GM18951 (cell line): ENCODE measurements around the gene SMIM8.

Experiments used
- POLR2A ChIP-seq: IDR thresholded peaks from 4 replicates; pipeline ENCODE4 v1.6.1; 2011; ENCODE audit warnings: mild to moderate bottlenecking; ENCODE audit not compliant: insufficient read length, insufficient read depth; ENCODE audit errors: extremely low read depth
- in situ Hi-C: fragments of 300-500 bp; cut with MboI; formaldehyde crosslinking; loops from one replicate; pipeline ENCODE4 v1.12.0; 2022; ENCODE audit warnings: low sequenced_read_pairs, mixed read lengths, inconsistent platforms; ENCODE audit not compliant: unreplicated experiment

SMIM8 gene

GRCh38 chr6:87349896-87350295 lies 27.5 kb downstream of the SMIM8 start:
- in situ Hi-C loops: no loop called here
- no peak for TF ChIP-seq POLR2A

GRCh38 chr6:87350516-87350915 lies 28.1 kb downstream of the SMIM8 start:
- TF ChIP-seq POLR2A: no peak
- in situ Hi-C loops: no loop called here

GRCh38 chr6:87351583-87351982 lies 29.2 kb downstream of the SMIM8 start:
- TF ChIP-seq POLR2A: no peak
- in situ Hi-C loops: no loop called here

DNA sequence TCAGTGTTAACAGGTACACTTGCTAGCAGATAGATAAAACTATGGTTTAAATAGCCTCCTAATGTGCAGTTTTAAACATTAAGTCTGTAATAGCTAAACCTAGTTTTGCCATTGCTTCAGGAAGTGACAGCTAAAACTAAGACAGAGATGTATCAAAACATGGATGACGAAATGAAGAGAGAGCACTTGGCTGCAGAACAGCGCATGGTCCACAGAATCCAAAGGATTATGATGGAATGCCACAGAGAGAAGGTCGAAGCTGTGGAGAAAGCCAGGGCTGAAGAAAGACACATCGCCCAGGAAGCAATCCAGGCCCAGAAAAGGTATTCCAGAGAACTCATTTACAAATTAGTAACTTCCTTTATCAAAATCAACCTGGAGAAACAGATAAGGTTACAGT lies 33.8 kb downstream of the SMIM8 start:
- in situ Hi-C loops: no loop called here
- no peak for TF ChIP-seq POLR2A

GRCh38 chr6:87357479-87358196 lies 35.2 kb downstream of the SMIM8 start:
- in situ Hi-C loops: no loop called here
- no peak for TF ChIP-seq POLR2A

GRCh38 chr6:87364602-87365252 lies 42.3 kb downstream of the SMIM8 start:
- in situ Hi-C loops: no loop called here

DNA sequence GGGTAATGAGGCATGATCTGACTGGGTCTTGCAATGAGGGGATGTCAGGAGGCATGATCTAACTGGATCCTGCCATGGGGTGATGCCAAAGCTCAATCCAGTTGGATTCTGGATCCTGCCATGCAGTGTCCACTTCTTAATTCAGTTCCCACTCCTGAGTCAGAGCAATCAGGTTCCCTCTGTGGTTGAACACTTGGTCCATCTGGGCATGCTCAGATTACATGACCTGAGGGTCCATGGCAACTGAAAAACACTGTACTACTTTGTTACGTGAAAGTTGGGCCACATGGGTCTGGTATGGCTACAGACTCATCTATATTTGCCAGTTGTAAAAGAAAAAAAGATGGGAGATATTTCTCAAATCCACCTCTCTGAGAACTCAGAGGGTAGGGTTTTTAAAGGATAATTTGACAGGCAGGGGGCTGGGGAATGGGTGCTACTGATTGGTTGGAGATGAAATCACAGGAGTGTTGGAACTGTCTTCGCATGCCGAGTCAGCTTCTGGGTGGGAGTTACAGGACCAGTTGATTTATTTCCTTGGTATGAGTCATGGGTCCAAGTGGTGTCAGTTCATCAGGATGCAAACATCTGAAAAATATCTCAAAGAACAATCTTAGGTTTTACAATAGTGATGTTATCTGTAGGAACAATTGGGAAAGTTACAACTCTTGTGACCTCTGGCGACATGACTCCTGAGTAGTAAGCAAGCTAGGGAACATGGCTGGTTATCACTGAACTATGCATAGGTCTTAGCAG lies 43.9 kb downstream of the SMIM8 start:
- no peak for TF ChIP-seq POLR2A
- in situ Hi-C loops: no loop called here

More at GRCh38 chr6:87364602-87365252, 42.3 kb downstream of the SMIM8 start:
- no peak for TF ChIP-seq POLR2A

- TF ChIP-seq POLR2A: no peak
- in situ Hi-C loops: no loop called here
These were observed 44.5 kb downstream of the SMIM8 start for GRCh38 chr6:87366899-87367298.

GRCh38 chr6:87373377-87373776 lies 51.0 kb downstream of the SMIM8 start:
- in situ Hi-C loops: no loop called here
- TF ChIP-seq POLR2A: no peak

GRCh38 chr6:87375315-87375714 lies 52.9 kb downstream of the SMIM8 start:
- no peak for TF ChIP-seq POLR2A
- in situ Hi-C loops: loop anchor here (25.0 kb wide), 1 partner anchor 1487 kb away; no protein-coding TSS in a partner anchor

DNA sequence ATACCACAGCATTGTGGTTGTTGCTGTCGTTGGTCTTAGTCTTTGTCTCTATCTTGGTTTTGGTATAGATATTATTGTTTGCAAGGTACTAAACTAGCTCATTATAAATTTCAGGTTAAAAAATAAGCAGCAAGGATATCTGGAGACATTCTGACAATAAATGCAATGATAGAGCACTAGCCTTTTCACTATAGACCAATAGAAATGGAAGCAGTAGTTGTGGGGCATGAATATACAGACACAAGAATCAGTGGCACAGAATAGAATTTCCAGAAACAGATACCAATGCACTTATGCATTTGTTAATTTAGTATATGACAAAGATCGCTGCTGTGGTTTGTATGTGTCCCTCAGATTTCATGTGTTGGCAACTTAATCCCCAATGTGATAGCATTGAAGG lies 54.3 kb downstream of the SMIM8 start:
- TF ChIP-seq POLR2A: no peak
- in situ Hi-C loops: loop anchor here (25.0 kb wide), 1 partner anchor 1486 kb away; no protein-coding TSS in a partner anchor

DNA sequence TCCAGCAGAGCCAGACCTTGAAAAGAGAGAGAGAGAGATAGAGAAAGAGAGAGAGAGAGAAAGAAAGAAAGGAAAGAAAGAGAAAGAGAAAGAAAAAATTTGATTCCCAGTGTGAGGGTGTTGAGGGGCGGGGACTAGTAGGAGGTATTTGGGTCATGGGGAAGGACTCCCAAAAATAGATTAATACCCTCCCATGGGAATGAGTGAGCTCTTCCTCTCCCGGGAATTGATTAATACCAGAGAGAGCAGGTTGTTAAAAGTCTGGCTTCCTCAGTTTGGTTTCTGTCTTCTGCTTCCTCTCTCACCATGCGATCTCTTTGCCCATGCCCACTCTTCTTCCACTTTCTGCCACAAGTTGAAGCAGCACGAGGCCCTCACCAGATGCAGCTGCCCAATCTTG lies 56.6 kb downstream of the SMIM8 start:
- TF ChIP-seq POLR2A: no peak
- in situ Hi-C loops: loop anchor here (25.0 kb wide), 1 partner anchor 1483 kb away; no protein-coding TSS in a partner anchor

GRCh38 chr6:87382861-87383260 lies 60.5 kb downstream of the SMIM8 start:
- in situ Hi-C loops: loop anchor here (25.0 kb wide), 1 partner anchor 1479 kb away; no protein-coding TSS in a partner anchor

More at GRCh38 chr6:87382861-87383260, 60.5 kb downstream of the SMIM8 start:
- no peak for TF ChIP-seq POLR2A
